ENCODE results near the gene KRTAP12-3.

KRTAP12-3 gene

DNA sequence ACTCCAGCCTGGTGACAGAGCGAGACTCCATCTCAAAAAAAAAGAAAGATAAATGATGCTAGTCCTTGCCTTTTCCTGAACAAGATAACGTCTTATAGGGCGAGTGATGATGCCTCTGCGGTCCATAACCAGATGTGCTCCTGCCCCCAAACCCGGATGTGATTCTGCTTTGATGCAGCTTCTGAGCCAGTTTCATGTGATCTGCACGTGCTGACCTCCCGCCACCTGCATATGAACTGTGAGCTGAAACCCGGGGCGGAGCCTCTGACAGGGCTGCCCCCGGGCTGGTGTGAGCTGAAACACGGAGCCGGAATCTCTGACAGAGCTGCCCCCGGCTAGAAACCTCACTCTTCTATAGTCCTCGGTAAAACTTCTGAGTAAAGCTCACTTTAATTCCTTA is 4.6 kb upstream of the KRTAP12-3 start:
- peaks cover 9% of the 10 kb centered on the region for H3K9me3 ChIP-seq (ENCODE audit: severe bottlenecking)
- no peak overlapping the region for H3K4me3 ChIP-seq (ENCODE audit: low read depth, low read length)
- no peaks in the 10 kb centered on the region for H3K27me3 ChIP-seq (ENCODE audit: insufficient read depth, low read depth, severe bottlenecking)
- no peak for TF ChIP-seq CTCF (IDR thresholded peaks at IDR 0.05; ENCODE audit: low read depth, low read length)
- H3K27ac ChIP-seq = no peak overlapping the region
- no peak for DNase-seq
- H3K36me3 ChIP-seq = no peaks in the 10 kb centered on the region

GRCh38 chr21:44653656-44654575 is 3.8 kb upstream of the KRTAP12-3 start:
- Histone ChIP-seq H3K27ac (no peak overlapping the region), H3K9me3 (ENCODE audit: severe bottlenecking) (peaks cover 9% of the 10 kb centered on the region), H3K36me3 (no peaks in the 10 kb centered on the region), H3K4me3 (ENCODE audit: low read depth, low read length) (no peak overlapping the region), H3K27me3 (ENCODE audit: insufficient read depth, low read depth, severe bottlenecking) (no peaks in the 10 kb centered on the region)
- no peak for DNase-seq
- TF ChIP-seq CTCF (IDR thresholded peaks at IDR 0.05; ENCODE audit: low read depth, low read length) = no peak

DNA sequence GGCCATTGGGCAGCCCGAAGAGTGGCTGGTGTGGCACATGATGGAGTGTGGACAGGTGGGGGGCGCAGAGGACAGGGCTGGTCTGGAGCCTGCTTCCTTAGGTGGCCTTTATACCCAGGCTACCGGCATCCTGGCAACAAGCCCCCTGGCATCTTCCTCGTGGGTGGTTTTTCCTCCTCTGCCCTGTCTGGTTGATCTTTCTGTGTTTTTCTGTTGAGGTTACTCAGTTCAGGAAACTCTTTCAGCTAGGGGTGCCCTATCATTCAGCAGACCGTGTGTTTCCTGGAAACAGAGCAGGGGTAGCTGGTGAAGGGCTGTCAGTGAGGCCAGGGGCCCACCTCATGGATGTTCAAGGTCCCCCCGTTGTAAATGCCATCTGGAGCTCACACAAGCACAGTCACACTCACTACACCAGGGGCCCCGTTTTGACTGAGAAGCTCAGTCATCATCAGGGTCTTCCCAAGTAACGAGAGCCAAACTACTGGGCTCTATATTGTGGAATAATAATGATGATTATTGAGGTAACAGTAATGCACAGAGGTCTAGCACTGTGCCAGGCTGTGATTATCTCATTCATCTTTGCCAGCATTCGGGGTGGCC is 3.1 kb upstream of the KRTAP12-3 start, which contains the start of gene KRTAP12-4:
KRTAP12-4 (minus strand) TSS at position 84 of the 600 bp plus-strand sequence; CDS start at position 39, 45 bp downstream.
- no peaks in the 10 kb centered on the region for H3K36me3 ChIP-seq
- no peak for DNase-seq
- no peak for TF ChIP-seq CTCF (IDR thresholded peaks at IDR 0.05; ENCODE audit: low read depth, low read length)
- H3K27me3 ChIP-seq (ENCODE audit: insufficient read depth, low read depth, severe bottlenecking) = no peaks in the 10 kb centered on the region
- no peak within 1 kb of the TSS for H3K4me3 ChIP-seq (ENCODE audit: low read depth, low read length)
- H3K27ac ChIP-seq = no peak within 1 kb of the TSS
- peaks cover 9% of the 10 kb centered on the region for H3K9me3 ChIP-seq (ENCODE audit: severe bottlenecking)

- H3K27ac ChIP-seq = no peak overlapping the region
- TF ChIP-seq CTCF (IDR thresholded peaks at IDR 0.05; ENCODE audit: low read depth, low read length) = no peak
- H3K9me3 ChIP-seq (ENCODE audit: severe bottlenecking) = peaks cover 13% of the 10 kb centered on the region
- DNase-seq = no peak
- no peaks in the 10 kb centered on the region for H3K27me3 ChIP-seq (ENCODE audit: insufficient read depth, low read depth, severe bottlenecking)
- H3K36me3 ChIP-seq = no peaks in the 10 kb centered on the region
- H3K4me3 ChIP-seq (ENCODE audit: low read depth, low read length) = no peak overlapping the region
Observed at GRCh38 chr21:44656868-44657267, 864 bp upstream of the KRTAP12-3 start.

GRCh38 chr21:44658541-44658910 is 794 bp downstream of the KRTAP12-3 start:
- no peak overlapping the region for H3K27ac ChIP-seq

More at GRCh38 chr21:44658541-44658910, 794 bp downstream of the KRTAP12-3 start:
- TF ChIP-seq CTCF (IDR thresholded peaks at IDR 0.05; ENCODE audit: low read depth, low read length) = no peak
- no peaks in the 10 kb centered on the region for H3K27me3 ChIP-seq (ENCODE audit: insufficient read depth, low read depth, severe bottlenecking)
- no peaks in the 10 kb centered on the region for H3K36me3 ChIP-seq
- no peak overlapping the region for H3K4me3 ChIP-seq (ENCODE audit: low read depth, low read length)
- H3K9me3 ChIP-seq (ENCODE audit: severe bottlenecking) = peaks cover 13% of the 10 kb centered on the region
- DNase-seq = no peak

Data from WERI-Rb-1 (cell line).